MM.1S (cell line): Measurements from ENCODE around the gene PXMP4.

Experiments used
- DNase-seq: peaks from one replicate; pipeline ENCODE4 v3.0.0-alpha.2; 2015
- H2AFZ ChIP-seq: fragments of 300-600 bp; sonication (generic); 2 replicates; pipeline ENCODE4 v1.6.0; 2016; ENCODE audit warnings: antibody characterized with exemption, low read length
- H3F3A ChIP-seq: fragments of 300-600 bp; sonication (generic); 2 replicates; pipeline ENCODE4 v1.6.1; 2016; ENCODE audit warnings: mild to moderate bottlenecking, antibody characterized with exemption, low read length, moderate library complexity, mixed read lengths; ENCODE audit not compliant: insufficient read depth
- H3K27ac ChIP-seq: fragments of 300-600 bp; sonication (generic); 2 replicates; pipeline ENCODE4 v1.5.1; 2016; ENCODE audit warnings: mild to moderate bottlenecking, low read length
- H3K27me3 ChIP-seq: fragments of 300-600 bp; sonication (generic); replicated peaks from 2 replicates; pipeline ENCODE4 v1.6.0; 2016; ENCODE audit warnings: low read length; ENCODE audit not compliant: insufficient read depth
- H3K36me3 ChIP-seq: fragments of 300-600 bp; sonication (generic); replicated peaks from 2 replicates; pipeline ENCODE4 v1.6.1; 2016; ENCODE audit warnings: mild to moderate bottlenecking, low read length, mixed read lengths; ENCODE audit not compliant: insufficient read depth
- H3K4me1 ChIP-seq: fragments of 300-600 bp; sonication (generic); 2 replicates; pipeline ENCODE4 v1.6.1; 2016; ENCODE audit warnings: low read length, mixed read lengths
- H3K4me2 ChIP-seq: fragments of 300-600 bp; sonication (generic); 2 replicates; pipeline ENCODE4 v1.6.0; 2016; ENCODE audit warnings: low read depth, low read length
- H3K4me3 ChIP-seq: fragments of 300-600 bp; sonication (generic); 2 replicates; pipeline ENCODE4 v1.5.1; 2016; ENCODE audit warnings: low read length, mixed read lengths
- H3K79me2 ChIP-seq: fragments of 300-600 bp; sonication (generic); 2 replicates; pipeline ENCODE4 v1.6.1; 2016; ENCODE audit warnings: mixed run types, low read length, mixed read lengths
- H3K9ac ChIP-seq: fragments of 300-600 bp; sonication (generic); 2 replicates; pipeline ENCODE4 v1.6.1; 2016; ENCODE audit warnings: low read length, mixed read lengths
- H3K9me2 ChIP-seq: fragments of 300-600 bp; sonication (generic); replicated peaks from 2 replicates; pipeline ENCODE4 v1.6.1; 2016; ENCODE audit warnings: mild to moderate bottlenecking, low read length, mixed read lengths; ENCODE audit not compliant: insufficient read depth
- H3K9me3 ChIP-seq: fragments of 300-600 bp; sonication (generic); replicated peaks from 2 replicates; pipeline ENCODE4 v1.6.1; 2016; ENCODE audit warnings: mild to moderate bottlenecking, low read length, mixed read lengths; ENCODE audit not compliant: insufficient read depth
- H4K20me1 ChIP-seq: fragments of 300-600 bp; sonication (generic); 2 replicates; pipeline ENCODE4 v1.6.1; 2016; ENCODE audit warnings: mild to moderate bottlenecking, low read length, moderate library complexity, mixed read lengths; ENCODE audit not compliant: insufficient read depth
- CTCF ChIP-seq: fragments of 300-600 bp; sonication (generic); IDR thresholded peaks from 2 replicates; pipeline ENCODE4 v1.5.1; 2016; ENCODE audit warnings: antibody characterized with exemption, low read length, mixed read lengths
- EZH2 ChIP-seq: fragments of 300-600 bp; sonication (generic); optimal IDR thresholded peaks from 2 replicates; pipeline ENCODE3; 2017; ENCODE audit warnings: low read depth, mild to moderate bottlenecking, antibody characterized with exemption, low read length, mixed read lengths
- EZH2phosphoT487 ChIP-seq: fragments of 300-600 bp; sonication (generic); IDR thresholded peaks from 2 replicates; pipeline ENCODE4 v1.6.1; 2018; ENCODE audit warnings: antibody characterized with exemption, low read length

The PXMP4 gene

GRCh38 chr20:33693289-33693688 lies 26.8 kb downstream of the PXMP4 start:
- Histone ChIP-seq H3K9ac (no peak overlapping the region), H3K4me2 (no peak overlapping the region), H3K27ac (no peak overlapping the region), H3K4me1 (no peaks in the 10 kb centered on the region), H3K36me3 (no peaks in the 10 kb centered on the region), H3K9me3 (no peaks in the 10 kb centered on the region), H3K27me3 (no peaks in the 10 kb centered on the region), H2AFZ (no peak overlapping the region), H3K79me2 (no peaks in the 10 kb centered on the region), H3K4me3 (no peak overlapping the region), H3K9me2 (no peaks in the 10 kb centered on the region), H3F3A (no peaks in the 10 kb centered on the region), H4K20me1 (no peaks in the 10 kb centered on the region)
- no peak for DNase-seq
- TF ChIP-seq CTCF: no peak
- TF ChIP-seq EZH2phosphoT487: no peak
- no peak for TF ChIP-seq EZH2

- H3K9me3 ChIP-seq: no peaks in the 10 kb centered on the region
- H4K20me1 ChIP-seq: no peaks in the 10 kb centered on the region
- H3K27me3 ChIP-seq: no peaks in the 10 kb centered on the region
- H3K4me2 ChIP-seq: no peak overlapping the region
- H3K79me2 ChIP-seq: peaks cover 7% of the 10 kb centered on the region
- peaks cover 7% of the 10 kb centered on the region for H3K4me1 ChIP-seq
- H2AFZ ChIP-seq: no peak overlapping the region
- no peaks in the 10 kb centered on the region for H3K36me3 ChIP-seq
- TF ChIP-seq EZH2 (no peak), CTCF (no peak), EZH2phosphoT487 (no peak)
- H3K27ac ChIP-seq: no peak overlapping the region
- DNase-seq: no peak
- no peak overlapping the region for H3K4me3 ChIP-seq
- no peaks in the 10 kb centered on the region for H3K9me2 ChIP-seq
- peaks cover 7% of the 10 kb centered on the region for H3F3A ChIP-seq
- H3K9ac ChIP-seq: no peak overlapping the region
Measured at GRCh38 chr20:33689973-33690372, 30.1 kb downstream of the PXMP4 start.

DNA sequence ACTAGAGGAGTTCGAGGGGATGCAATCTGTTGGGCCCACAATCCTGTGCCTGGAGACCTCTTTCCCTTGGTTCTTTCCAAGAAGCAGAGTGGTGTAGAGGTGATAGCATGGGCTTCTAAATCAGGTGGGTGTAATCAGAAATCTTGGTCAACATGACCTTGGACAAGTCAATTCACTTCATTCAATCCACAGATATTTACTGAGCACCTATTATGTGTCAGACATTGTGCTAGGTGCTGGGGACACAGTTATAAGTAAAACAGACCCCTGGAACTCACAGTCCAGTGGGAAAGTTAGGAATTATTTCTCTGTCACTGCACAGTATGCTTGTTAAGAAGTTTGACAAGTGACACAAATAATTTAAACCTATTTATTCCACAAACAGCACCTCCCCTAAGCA lies 30.6 kb downstream of the PXMP4 start:
- DNase-seq: no peak
- no peak overlapping the region for H3K4me2 ChIP-seq
- no peaks in the 10 kb centered on the region for H4K20me1 ChIP-seq
- H3K9ac ChIP-seq: no peak overlapping the region
- H2AFZ ChIP-seq: no peak overlapping the region
- H3K36me3 ChIP-seq: no peaks in the 10 kb centered on the region
- peaks cover 10% of the 10 kb centered on the region for H3F3A ChIP-seq
- TF ChIP-seq CTCF: no peak
- no peak for TF ChIP-seq EZH2
- TF ChIP-seq EZH2phosphoT487: no peak
- no peak overlapping the region for H3K27ac ChIP-seq
- H3K4me1 ChIP-seq: peaks cover 12% of the 10 kb centered on the region
- H3K79me2 ChIP-seq: peaks cover 11% of the 10 kb centered on the region
- no peaks in the 10 kb centered on the region for H3K27me3 ChIP-seq
- H3K9me2 ChIP-seq: no peaks in the 10 kb centered on the region
- H3K9me3 ChIP-seq: no peaks in the 10 kb centered on the region
- no peak overlapping the region for H3K4me3 ChIP-seq
